AG09319 (cell line): ENCODE results near the gene UGGT1.

Experiments used
- DNase-seq: peaks from one replicate; pipeline ENCODE4 v3.0.0-alpha.2; 2010; ENCODE audit warnings: low read depth; ENCODE audit errors: extremely low read depth
- CTCF ChIP-seq: IDR thresholded peaks from 2 replicates; pipeline ENCODE4 v1.5.1; 2011; ENCODE audit warnings: low read depth, mild to moderate bottlenecking, inconsistent platforms, low read length, moderate library complexity

The UGGT1 gene

GRCh38 chr2:128090945-128091725, at the start of gene UGGT1:
TSS of gene UGGT1 (plus strand) at chr2:128091200. CDS start at chr2:128091358, 158 bp downstream.
- no peak for TF ChIP-seq CTCF
- DNase-seq, result peak; percentile 93

- DNase-seq, result no peak
- TF ChIP-seq CTCF, result no peak
Observed at GRCh38 chr2:128041561-128041960, 49.4 kb upstream of the UGGT1 start.

- no peak for TF ChIP-seq CTCF
- no peak for DNase-seq
Observed at GRCh38 chr2:128043041-128043440, 48.0 kb upstream of the UGGT1 start.

GRCh38 chr2:128053331-128053730, 37.7 kb upstream of the UGGT1 start:
- DNase-seq, result no peak
- no peak for TF ChIP-seq CTCF

GRCh38 chr2:128054104-128054885, 36.7 kb upstream of the UGGT1 start:
- TF ChIP-seq CTCF, result no peak
- DNase-seq, result no peak

- no peak for DNase-seq
- TF ChIP-seq CTCF, result no peak
Observed at GRCh38 chr2:128057334-128057733, 33.7 kb upstream of the UGGT1 start.

- DNase-seq, result no peak
- TF ChIP-seq CTCF, result no peak
Observed at GRCh38 chr2:128058114-128058513, 32.9 kb upstream of the UGGT1 start.
